Gastroesophageal sphincter (tissue), 3 donors: ENCODE data around the gene POC1A.

Experiments used
- CTCF ChIP-seq, 4 experiments: fragments of 200-600 bp in 2 of 4; fragments of 450-650 bp in 2 of 4; sonication (generic) in 1 of 4; IDR thresholded peaks; one replicate each; pipeline ENCODE4 v1.5.1; 2017 to 2019; ENCODE audit warnings: antibody characterized with exemption in 4 of 4, mild to moderate bottlenecking in 2 of 4, moderate library complexity in 2 of 4
- EP300 ChIP-seq: sonication (generic); formaldehyde crosslinking; IDR thresholded peaks from one replicate; pipeline ENCODE4 v1.6.1; 2017; ENCODE audit warnings: antibody characterized with exemption, mild to moderate bottlenecking
- POLR2A ChIP-seq, 2 donors: fragments of 450-650 bp; IDR thresholded peaks; one replicate each; pipeline ENCODE4 v1.6.1; 2017; ENCODE audit warnings: antibody characterized with exemption in 2 of 2, mild to moderate bottlenecking in 2 of 2, moderate library complexity in 1 of 2
- POLR2AphosphoS5 ChIP-seq: sonication (generic); formaldehyde crosslinking; IDR thresholded peaks from one replicate; pipeline ENCODE4 v1.6.1; 2017; ENCODE audit warnings: antibody characterized with exemption

- TF ChIP-seq CTCF (IDR thresholded peaks at IDR 0.05) (no peak), POLR2A (IDR thresholded peaks at IDR 0.05) (no peak), EP300 (no peak), POLR2AphosphoS5 (no peak)
Measured at GRCh38 chr3:52056521-52056967, 97.7 kb downstream of the POC1A start, which contains the start of gene DUSP7.
